H1 (cell line): Measurements from ENCODE around the gene SAMD4A. TPM values are rescaled to one million over a fixed set of nuclear protein-coding genes. Genes with fewer than 3 reads are reported as not detected.

Experiments used
- CTCF ChIA-PET: fragments of 300-600 bp; sonication (Branson Sonifier 250); formaldehyde crosslinking; loops from one replicate; lab custom pipeline; 2021; ENCODE audit not compliant: partially characterized antibody; lab: Charles Lee
- POLR2A ChIA-PET: fragments of 300-600 bp; sonication (Branson Sonifier 250); formaldehyde crosslinking; loops from one replicate; lab custom pipeline; 2021; ENCODE audit warnings: inconsistent platforms; ENCODE audit not compliant: partially characterized antibody; lab: Charles Lee
- DNase-seq, 2 experiments: peaks; one replicate each; pipeline versions ENCODE4 v3.0.0 to v3.0.0-alpha.2; 2010 to 2022; ENCODE audit warnings: low spot score in 2 of 2, low read depth in 1 of 2, mixed read lengths in 1 of 2
- FAIRE-seq: peaks from 2 replicates; lab custom pipeline; 2011; peaks lifted over from hg19 to GRCh38; lab: Jason Lieb, UNC
- H2AFZ ChIP-seq: 2 replicates; pipeline ENCODE4 v1.8.1; 2012; ENCODE audit warnings: low read length, inconsistent platforms
- H2AK5ac ChIP-seq: 2 replicates; pipeline ENCODE4 v1.6.1; 2013; ENCODE audit warnings: low read depth, low read length
- H2BK120ac ChIP-seq: replicated peaks from 2 replicates; pipeline ENCODE3; 2013; ENCODE audit warnings: low read depth, low read length, inconsistent platforms
- H2BK12ac ChIP-seq: 2 replicates; pipeline ENCODE4 v1.6.1; 2013; ENCODE audit warnings: low read depth, low read length
- H2BK15ac ChIP-seq: 2 replicates; pipeline ENCODE4 v1.6.1; 2013; ENCODE audit warnings: low read length
- H2BK20ac ChIP-seq: 2 replicates; pipeline ENCODE4 v1.6.1; 2013; ENCODE audit warnings: low read length
- H2BK5ac ChIP-seq: 2 replicates; pipeline ENCODE4 v1.6.1; 2013; ENCODE audit warnings: low read depth, low read length
- H3K14ac ChIP-seq: 2 replicates; pipeline ENCODE4 v1.6.1; 2013; ENCODE audit warnings: inconsistent platforms; ENCODE audit not compliant: insufficient read length
- H3K18ac ChIP-seq: 2 replicates; pipeline ENCODE4 v1.6.1; 2013; ENCODE audit warnings: low read length; ENCODE audit errors: extremely low read depth
- H3K23ac ChIP-seq: 2 replicates; pipeline ENCODE4 v1.6.1; 2013; ENCODE audit warnings: inconsistent platforms; ENCODE audit not compliant: insufficient read length
- H3K23me2 ChIP-seq: 2 replicates; pipeline ENCODE4 v1.6.1; 2013; ENCODE audit warnings: low read depth, low read length
- H3K27ac ChIP-seq: 2 replicates; pipeline ENCODE4 v1.6.1; 2011; ENCODE audit warnings: low read depth, low read length, inconsistent platforms
- H3K27me3 ChIP-seq, 4 experiments: replicated peaks in 1 of 4; 1 replicate in 1 of 4; 2 replicates in 3 of 4; pipeline versions ENCODE4 v1.6.1 to v1.8.1; 2011 to 2013; ENCODE audit warnings: low read length in 3 of 4, mild to moderate bottlenecking in 3 of 4, inconsistent platforms in 2 of 4, mixed read lengths in 2 of 4, moderate library complexity in 1 of 4; ENCODE audit not compliant: control insufficient read depth in 3 of 4, insufficient read depth in 3 of 4; ENCODE audit errors: extremely low read depth in 1 of 4
- H3K36me3 ChIP-seq, 4 experiments: 2 replicates each; pipeline versions ENCODE4 v1.6.1 to v1.8.1; 2011 to 2013; ENCODE audit warnings: mild to moderate bottlenecking in 4 of 4, low read length in 3 of 4, moderate library complexity in 2 of 4, control low read depth in 1 of 4, inconsistent platforms in 1 of 4; ENCODE audit not compliant: insufficient read depth in 4 of 4, control insufficient read depth in 2 of 4
- H3K4ac ChIP-seq: replicated peaks from 2 replicates; pipeline ENCODE3; 2013; ENCODE audit warnings: low read length, low read depth, mixed read lengths, inconsistent platforms; ENCODE audit not compliant: insufficient read length
- H3K4me1 ChIP-seq, 4 experiments: replicated peaks in 1 of 4; 1 replicate in 1 of 4; 2 replicates in 3 of 4; pipeline versions ENCODE4 v1.6.1 to v1.8.1; 2011 to 2013; ENCODE audit warnings: low read length in 3 of 4, inconsistent platforms in 2 of 4, mixed read lengths in 1 of 4; ENCODE audit not compliant: insufficient read depth in 4 of 4, control insufficient read depth in 3 of 4
- H3K4me2 ChIP-seq, 2 experiments: 2 replicates each; pipeline versions ENCODE4 v1.6.1 to v1.8.1; 2011 to 2013; ENCODE audit warnings: low read depth in 2 of 2, low read length in 2 of 2, control low read depth in 1 of 2, inconsistent platforms in 1 of 2, mild to moderate bottlenecking in 1 of 2; ENCODE audit not compliant: insufficient read depth in 1 of 2
- H3K4me3 ChIP-seq, 4 experiments: fragments of 200-600, 300-600 bp in 1 of 4; sonication (generic), shearing (Covaris generic), sonication (Bioruptor Twin) in 1 of 4; 2 replicates each; pipeline versions ENCODE4 v1.5.1 to v1.8.1; 2011 to 2016; ENCODE audit warnings: low read length in 4 of 4, low read depth in 3 of 4, control low read depth in 2 of 4, inconsistent platforms in 2 of 4, mild to moderate bottlenecking in 2 of 4, mixed read lengths in 1 of 4, moderate library complexity in 1 of 4; ENCODE audit not compliant: insufficient read depth in 2 of 4; ENCODE audit errors: extremely low read depth in 1 of 4
- H3K56ac ChIP-seq: replicated peaks from 2 replicates; pipeline ENCODE3; 2013; ENCODE audit warnings: low read depth, mild to moderate bottlenecking, mixed read lengths, low read length, inconsistent platforms; ENCODE audit not compliant: insufficient read length
- H3K79me1 ChIP-seq: 2 replicates; pipeline ENCODE4 v1.6.1; 2013; ENCODE audit warnings: low read depth, low read length, control low read depth
- H3K79me2 ChIP-seq, 2 experiments: 2 replicates each; pipeline versions ENCODE4 v1.6.1 to v1.8.1; 2012 to 2013; ENCODE audit warnings: low read length in 2 of 2, mild to moderate bottlenecking in 2 of 2, inconsistent platforms in 1 of 2; ENCODE audit not compliant: insufficient read depth in 2 of 2, control insufficient read depth in 1 of 2
- H3K9ac ChIP-seq, 4 experiments: replicated peaks in 1 of 4; 1 replicate in 1 of 4; 2 replicates in 3 of 4; pipeline versions ENCODE4 v1.6.1 to v1.8.1; 2011 to 2013; ENCODE audit warnings: low read depth in 3 of 4, low read length in 3 of 4, control low read depth in 2 of 4, mild to moderate bottlenecking in 2 of 4, moderate library complexity in 2 of 4, inconsistent platforms in 1 of 4; ENCODE audit errors: extremely low read depth in 1 of 4
- H3K9me3 ChIP-seq, 2 experiments: 2 replicates each; pipeline versions ENCODE4 v1.6.1 to v1.8.1; 2012 to 2013; ENCODE audit warnings: mild to moderate bottlenecking in 2 of 2, moderate library complexity in 2 of 2, control low read depth in 1 of 2, inconsistent platforms in 1 of 2, low read depth in 1 of 2, low read length in 1 of 2, mixed read lengths in 1 of 2; ENCODE audit not compliant: insufficient read depth in 2 of 2
- H4K20me1 ChIP-seq, 2 experiments: replicated peaks in 1 of 2; 2 replicates each; pipeline versions ENCODE3 to v1.8.1; 2011 to 2013; ENCODE audit warnings: inconsistent platforms in 2 of 2, low read length in 2 of 2, mild to moderate bottlenecking in 1 of 2; ENCODE audit not compliant: insufficient read depth in 2 of 2, control insufficient read depth in 1 of 2
- H4K5ac ChIP-seq: 2 replicates; pipeline ENCODE4 v1.6.1; 2013; ENCODE audit warnings: low read length, low read depth, mixed read lengths, inconsistent platforms; ENCODE audit not compliant: insufficient read length
- H4K8ac ChIP-seq: 2 replicates; pipeline ENCODE4 v1.8.0; 2013; ENCODE audit warnings: mild to moderate bottlenecking, moderate library complexity, low read length, inconsistent platforms; ENCODE audit not compliant: insufficient read depth; ENCODE audit errors: extremely low read depth
- H4K91ac ChIP-seq: replicated peaks from 2 replicates; pipeline ENCODE3; 2013; ENCODE audit warnings: low read length, mixed read lengths, inconsistent platforms; ENCODE audit not compliant: insufficient read length
- ATF2 ChIP-seq: IDR thresholded peaks from 2 replicates; pipeline ENCODE4 v1.6.1; 2012; ENCODE audit warnings: low read length, inconsistent platforms
- JUN ChIP-seq: IDR thresholded peaks from 2 replicates; pipeline ENCODE4 v1.6.1; 2011; ENCODE audit warnings: low read depth, mild to moderate bottlenecking, improper control_type of control experiment, low read length
- KDM5A ChIP-seq: fragments of 200-600 bp; IDR thresholded peaks from 2 replicates; pipeline ENCODE4 v1.7.1; 2012; ENCODE audit warnings: mild to moderate bottlenecking, low read length, inconsistent platforms, mixed read lengths
- polyA plus RNA-seq, 7 experiments: library from polyadenylated mRNA; depleted of rRNA in 3 of 7; stranded (reverse) in 5 of 7; unstranded in 2 of 7; fragments of >200 nt in 5 of 7; fragments of 200-250 nt in 2 of 7; gene quantifications; 1 replicate in 5 of 7; 2 replicates in 1 of 7; 4 replicates in 1 of 7; pipeline versions ENCODE4 v1.2.1 to v1.2.3, GENCODE V29; 2011 to 2013; ENCODE audit warnings: missing spikeins in 2 of 7, mixed read lengths in 2 of 7
- total RNA-seq: library from RNA; stranded (reverse); fragmentation: NEBNext Ultra II Directional; extraction: Animal tissue kit (Norgen Biotek cat#: 25700); gene quantifications from 2 replicates; pipeline ENCODE4 v1.2.1, GENCODE V29; 2021

SAMD4A gene
- total and polyA plus RNA-seq, 2 of the 8 experiments (the other 6 are each of a cell fraction or from before 2014, with no cell fraction given), result 2.4 to 12.3 TPM

GRCh38 chr14:54822685-54823084, 255.8 kb downstream of the SAMD4A start:
- no peak overlapping the region for H2BK120ac ChIP-seq
- no peak overlapping the region for H3K23ac ChIP-seq
- no peak overlapping the region for H2AFZ ChIP-seq
- no peak overlapping the region for H3K4ac ChIP-seq
- ChIA-PET POLR2A (no interaction called here), CTCF (interaction anchor here (0.6 to 1.9 kb wide), 4 partner anchors 9 to 26 kb away, joined by 3 to 9 read pairs (median 3); no protein-coding TSS in a partner anchor)
- no peak overlapping the region for H3K14ac ChIP-seq
- H3K36me3 ChIP-seq, result no peaks in the 10 kb centered on the region
- H3K18ac ChIP-seq, result no peak overlapping the region
- no peak overlapping the region for H2BK15ac ChIP-seq
- DNase-seq (no peak), FAIRE-seq (no peak)
- H3K4me2 ChIP-seq, result no peak overlapping the region
- no peak overlapping the region for H4K91ac ChIP-seq
- H3K79me2 ChIP-seq, result no peaks in the 10 kb centered on the region
- no peak overlapping the region for H3K27ac ChIP-seq
- H2AK5ac ChIP-seq, result no peak overlapping the region
- TF ChIP-seq KDM5A, result no peak
- TF ChIP-seq JUN, result no peak
- TF ChIP-seq ATF2, result no peak
- no peak overlapping the region for H2BK12ac ChIP-seq
- H3K56ac ChIP-seq, result no peak overlapping the region
- no peak overlapping the region for H3K9ac ChIP-seq
- no peaks in the 10 kb centered on the region for H3K23me2 ChIP-seq
- no peak overlapping the region for H4K5ac ChIP-seq
- H3K79me1 ChIP-seq, result no peaks in the 10 kb centered on the region
- H4K8ac ChIP-seq, result no peak overlapping the region
- no peaks in the 10 kb centered on the region for H3K4me1 ChIP-seq
- no peaks in the 10 kb centered on the region for H3K27me3 ChIP-seq
- no peaks in the 10 kb centered on the region for H4K20me1 ChIP-seq
- no peak overlapping the region for H2BK20ac ChIP-seq
- no peak overlapping the region for H3K4me3 ChIP-seq
- H2BK5ac ChIP-seq, result no peak overlapping the region
- no peaks in the 10 kb centered on the region for H3K9me3 ChIP-seq
